ENCODE measurements around the gene FAM171A1.
"Not testable (repeated sequence)": the region's sequence is repeated elsewhere in the genome, so short reads cannot be mapped to it uniquely, and the experiment has no call there.

Gene FAM171A1

DNA sequence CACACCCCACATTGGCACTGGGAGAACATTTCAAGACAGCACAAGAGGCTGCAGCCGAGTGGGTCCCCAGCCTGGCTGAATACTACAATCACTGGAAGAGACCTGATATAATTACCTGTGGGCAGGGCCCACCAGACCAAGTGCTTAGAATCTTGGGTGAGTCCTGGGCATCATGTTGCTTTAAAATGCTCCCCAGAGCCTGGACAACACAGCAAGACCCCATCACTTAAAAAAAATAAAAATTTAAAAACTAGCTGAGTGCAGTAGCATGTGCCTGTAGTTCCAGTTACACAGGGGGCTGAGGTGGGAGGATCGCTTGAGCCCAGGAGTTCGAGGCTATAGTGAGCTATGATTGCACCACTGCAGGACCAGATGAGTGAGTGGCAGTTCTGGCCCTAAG is 28.1 kb downstream of the FAM171A1 start:
- DNase-seq = no peak

DNA sequence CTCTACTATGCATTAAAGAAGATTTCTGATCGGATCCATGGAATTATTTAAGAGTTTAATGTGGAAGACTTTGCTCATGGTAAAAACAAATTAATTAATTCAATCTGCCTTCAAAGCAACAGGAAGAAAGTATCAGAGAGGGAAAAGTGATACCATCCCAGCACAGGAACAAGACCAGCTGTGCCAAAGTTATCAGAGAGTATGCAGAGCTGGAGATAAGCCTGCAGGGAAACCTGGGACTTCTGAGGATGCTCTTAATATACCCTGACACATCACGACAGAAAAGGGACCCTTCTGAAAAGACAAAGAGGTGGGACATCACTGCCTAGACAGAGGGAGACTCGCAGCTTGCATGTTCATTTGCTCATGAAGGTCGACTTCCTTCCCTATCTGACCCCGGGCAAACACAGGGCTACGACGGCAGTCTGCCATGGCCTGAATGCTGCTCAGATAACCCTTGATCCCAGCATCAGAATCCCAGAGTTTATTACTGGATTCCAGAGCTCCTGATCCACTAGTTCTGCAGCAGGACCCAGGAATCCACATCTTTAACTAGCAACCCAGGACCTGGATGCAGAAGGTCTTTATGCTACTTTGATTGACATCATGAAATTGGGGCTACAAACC is 29.5 kb downstream of the FAM171A1 start:
- no peak for DNase-seq

DNA sequence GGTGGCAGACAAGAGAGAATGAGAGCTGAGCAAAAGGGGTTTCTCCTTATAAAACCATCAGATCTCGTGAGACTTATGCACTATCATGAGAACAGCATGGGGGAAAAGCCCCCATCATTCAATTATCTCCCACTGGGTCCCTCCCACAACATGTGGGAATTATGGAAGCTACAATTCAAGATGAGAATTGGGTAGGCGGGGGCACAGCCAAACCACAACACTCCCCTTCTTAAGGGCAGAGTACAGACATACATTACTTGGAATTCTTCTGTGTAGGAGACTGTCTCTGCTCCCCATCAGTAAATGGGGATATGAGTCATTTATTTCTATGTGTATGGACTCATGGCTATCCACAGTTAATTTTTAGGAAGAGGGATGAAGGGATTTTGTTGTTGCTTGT is 31.2 kb downstream of the FAM171A1 start:
- DNase-seq = no peak

DNA sequence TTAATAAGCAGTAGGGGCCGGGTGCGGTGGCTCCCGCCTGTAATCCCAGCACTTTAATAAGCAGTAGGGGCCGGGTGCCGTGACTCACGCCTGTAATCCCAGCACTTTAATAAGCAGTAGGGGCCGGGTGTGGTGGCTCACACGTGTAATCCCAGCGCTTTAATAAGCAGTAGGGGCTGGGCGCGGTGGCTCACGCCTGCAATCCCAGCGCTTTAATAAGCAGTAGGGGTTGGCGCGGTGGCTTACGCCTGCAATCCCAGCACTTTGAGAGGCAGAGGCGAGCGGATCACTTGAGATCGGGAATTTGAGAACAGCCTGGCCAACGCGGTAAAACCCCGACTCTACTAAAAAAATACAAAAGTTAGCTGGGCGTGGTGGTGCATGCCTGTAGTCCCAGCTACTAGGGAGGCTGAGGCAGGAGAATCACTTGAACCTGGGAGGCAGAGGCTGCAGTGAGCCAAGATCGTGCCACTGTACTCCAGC is 33.6 kb downstream of the FAM171A1 start:
- not testable (repeated sequence) for DNase-seq

DNA sequence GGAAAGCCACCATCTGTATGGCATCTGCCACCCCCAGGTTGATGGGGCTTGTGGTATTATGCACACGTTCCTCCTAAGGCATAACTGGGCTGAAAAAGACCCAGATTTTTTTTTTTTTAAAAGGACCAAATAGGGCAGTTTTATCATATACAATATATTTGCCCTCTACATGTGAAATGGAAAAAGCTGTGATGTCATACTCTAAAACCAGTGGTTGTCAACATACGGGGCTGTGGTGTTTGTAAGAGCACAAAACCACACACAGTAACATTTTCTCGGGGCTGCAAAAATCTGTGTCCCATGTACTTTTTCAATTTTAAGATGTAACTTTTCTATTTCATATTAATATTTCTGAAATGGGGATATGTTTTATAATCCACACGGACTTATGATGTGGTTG is 34.9 kb downstream of the FAM171A1 start:
- DNase-seq = no peak

DNA sequence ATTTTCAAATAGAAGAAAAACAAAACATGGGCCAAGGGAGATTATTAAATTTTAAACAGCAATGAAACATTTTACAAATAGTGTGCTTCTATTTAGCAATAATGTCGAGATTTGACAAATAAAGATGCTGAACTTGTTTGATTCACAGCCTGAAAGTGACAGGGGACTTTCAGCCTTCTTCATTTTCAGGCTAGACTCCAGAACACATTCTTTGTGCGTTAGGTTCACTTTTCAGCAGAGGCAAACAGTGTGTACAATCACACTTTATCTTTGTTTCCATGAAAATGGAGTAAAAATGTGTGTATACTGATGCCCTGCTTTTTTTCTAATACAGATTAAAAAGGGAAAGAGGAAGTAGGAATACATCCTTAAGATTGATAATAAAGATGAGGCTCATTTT is 35.6 kb downstream of the FAM171A1 start:
- no peak for DNase-seq

DNA sequence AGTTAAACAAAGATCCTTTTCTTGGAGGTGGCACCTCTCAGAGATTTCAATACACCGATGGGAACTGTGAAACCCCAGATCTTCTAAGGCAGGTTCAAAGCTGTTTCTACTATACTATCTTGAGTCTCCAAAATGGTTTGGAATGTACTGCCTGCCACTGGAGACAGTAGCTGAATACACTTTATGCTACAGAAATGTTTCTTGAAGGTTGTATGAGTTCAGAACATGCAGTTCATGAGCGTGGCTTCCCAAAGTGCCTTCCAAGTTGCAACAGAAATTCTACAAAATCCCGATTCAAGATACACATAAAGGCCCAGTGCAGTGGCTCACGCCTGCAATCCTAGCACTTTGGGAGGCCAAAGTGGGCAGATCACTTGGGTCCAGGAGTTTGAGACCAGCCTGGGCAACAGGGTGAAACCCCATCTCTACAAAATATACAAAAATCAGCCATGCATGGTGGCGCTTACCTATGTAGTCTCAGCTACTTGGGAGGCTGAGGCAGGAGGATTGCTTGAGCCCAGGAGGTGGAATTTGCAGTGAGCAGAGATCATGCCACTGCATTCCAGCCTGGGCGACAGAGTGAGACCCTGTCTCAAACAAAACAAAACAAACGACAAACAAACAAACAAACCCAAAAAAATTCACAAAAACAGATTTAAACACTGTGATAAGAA is 36.3 kb downstream of the FAM171A1 start:
- no peak for DNase-seq

DNA sequence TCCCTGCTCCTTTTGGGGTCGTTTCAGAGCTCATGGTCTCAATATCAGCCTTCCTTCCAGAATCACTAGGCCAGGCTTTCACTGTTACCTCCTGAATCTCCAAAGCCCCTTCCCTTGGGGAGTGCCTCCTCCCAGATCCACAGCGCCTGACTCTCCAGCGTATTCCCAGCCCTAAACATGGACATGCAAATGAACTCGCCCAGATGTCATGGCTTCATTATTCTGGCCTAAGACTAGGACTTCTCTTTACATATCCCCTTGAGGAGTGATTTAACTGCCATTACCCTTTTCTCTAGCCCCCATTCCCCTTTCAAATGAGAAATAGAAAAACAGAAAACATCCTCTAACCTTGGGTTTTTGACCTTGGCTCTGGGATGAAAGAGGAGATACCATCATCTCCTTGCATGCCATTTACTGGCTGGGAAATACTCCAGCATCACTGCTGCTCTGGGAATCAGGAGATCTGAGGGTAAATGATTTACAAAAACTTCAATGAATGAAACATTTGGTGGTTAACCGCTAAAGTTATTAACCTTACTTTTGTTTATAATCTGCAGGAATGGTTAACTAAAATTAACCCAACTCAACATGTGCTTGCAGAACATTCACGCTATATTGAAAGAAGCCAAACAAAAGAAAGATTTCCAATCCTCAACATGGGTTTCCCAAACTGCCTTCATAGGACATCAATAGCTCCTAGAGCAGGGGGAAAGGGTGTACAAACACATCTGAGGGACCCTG is 37.0 kb downstream of the FAM171A1 start:
- DNase-seq = no peak

DNA sequence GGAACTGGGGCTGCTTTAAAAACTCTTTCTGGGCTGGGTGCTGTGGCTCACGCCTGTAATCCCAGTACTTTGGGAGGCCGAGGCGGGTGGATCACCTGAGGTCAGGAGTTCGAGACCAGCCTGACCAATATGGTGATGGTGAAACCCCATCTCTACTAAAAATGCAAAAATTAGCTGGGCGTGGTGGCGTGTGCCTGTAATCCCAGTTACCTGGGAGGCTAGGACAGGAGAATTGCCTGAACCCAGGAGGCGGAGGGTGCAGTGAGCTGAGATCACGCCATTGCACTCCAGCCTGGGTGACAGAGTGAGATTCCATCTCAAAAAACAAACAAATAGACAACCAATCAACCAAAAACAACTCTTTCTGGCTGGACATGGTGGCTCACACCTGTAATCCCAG is 37.9 kb downstream of the FAM171A1 start:
- DNase-seq = not testable (repeated sequence)

DNA sequence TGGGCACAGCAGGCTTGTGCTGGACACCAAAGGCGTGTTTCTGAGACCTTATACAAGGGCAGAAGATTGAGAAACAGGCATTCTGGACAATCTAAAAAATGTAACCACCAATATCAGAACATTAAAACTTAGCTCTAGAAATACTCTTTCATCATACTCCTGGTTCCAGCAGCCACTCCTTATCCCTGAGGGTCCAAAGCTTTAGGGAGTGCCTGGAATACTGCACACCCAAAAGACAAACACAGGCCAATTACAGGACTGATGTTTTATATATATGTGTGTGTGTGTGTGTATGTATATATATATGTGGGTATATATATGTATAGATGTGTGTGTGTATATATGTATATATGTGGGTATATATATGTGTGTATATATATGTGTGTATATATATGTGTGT is 39.6 kb downstream of the FAM171A1 start:
- DNase-seq = no peak

DNA sequence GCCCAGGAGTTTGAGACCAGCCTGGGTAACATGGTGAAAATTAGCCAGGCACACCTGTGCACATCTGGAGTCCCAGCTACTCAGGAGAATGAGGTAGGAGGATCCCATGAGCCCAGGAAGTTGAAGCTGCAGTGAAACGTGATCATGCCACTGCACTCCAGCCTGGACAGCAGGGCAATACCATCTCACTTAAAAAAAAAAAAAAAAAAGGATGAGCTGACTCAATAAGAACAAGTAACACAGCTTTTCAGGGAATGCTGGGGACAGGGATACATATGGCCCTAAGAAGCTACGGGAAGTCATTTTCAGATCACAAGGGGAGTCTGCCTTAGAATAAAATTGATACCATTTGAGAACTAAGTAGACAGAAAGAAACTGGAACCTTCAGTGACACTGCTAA is 41.7 kb downstream of the FAM171A1 start:
- DNase-seq = no peak

DNA sequence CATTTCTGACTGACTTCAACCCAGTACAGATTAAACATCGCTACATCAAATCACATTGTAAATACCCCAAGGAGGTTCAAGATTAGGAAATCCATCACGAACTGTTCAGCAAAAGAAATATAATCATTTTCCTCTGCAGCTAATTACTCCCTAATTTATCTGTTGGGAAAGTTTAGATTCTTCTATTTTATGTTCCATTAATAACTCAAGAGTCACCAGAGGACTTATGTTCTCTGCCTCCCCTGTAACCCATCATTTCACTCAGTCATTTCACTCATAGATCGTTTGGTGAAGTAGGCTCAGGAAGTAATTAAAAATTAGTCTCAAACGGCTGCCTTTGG is 45.2 kb downstream of the FAM171A1 start:
- no peak for DNase-seq

DNA sequence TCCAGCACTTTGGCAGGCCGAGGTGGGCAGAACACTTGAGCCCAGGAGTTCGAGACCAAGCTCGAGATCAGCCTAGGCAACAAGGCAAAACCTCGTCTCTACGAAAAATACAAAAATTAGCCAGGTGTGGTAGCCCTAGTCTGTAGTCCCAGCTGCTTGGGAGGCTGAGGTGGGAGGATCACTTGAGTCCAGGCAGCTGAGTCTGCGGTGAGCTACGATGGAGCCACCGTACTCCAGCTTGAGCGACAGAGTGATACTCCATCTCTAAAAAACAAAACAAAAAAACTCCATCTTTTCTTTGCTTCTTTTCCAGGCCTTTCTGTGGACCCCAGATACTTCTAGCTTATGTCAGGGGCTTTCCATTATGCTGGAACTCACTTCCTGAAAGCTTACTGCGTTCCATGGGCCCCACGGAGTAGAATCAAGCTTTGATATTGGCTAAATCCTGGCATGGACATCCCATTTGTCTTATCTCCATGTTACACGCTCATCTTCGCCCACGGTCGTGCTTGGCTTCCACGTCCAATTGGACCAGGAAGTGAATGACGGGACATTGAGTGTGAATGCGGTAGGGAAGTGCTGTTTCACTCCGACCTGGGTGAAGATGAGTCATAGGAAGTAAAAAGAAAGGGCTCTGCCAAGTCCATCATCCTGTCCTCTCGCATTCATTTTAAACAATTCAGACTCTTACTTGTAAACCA is 45.7 kb downstream of the FAM171A1 start:
- no peak for DNase-seq

DNA sequence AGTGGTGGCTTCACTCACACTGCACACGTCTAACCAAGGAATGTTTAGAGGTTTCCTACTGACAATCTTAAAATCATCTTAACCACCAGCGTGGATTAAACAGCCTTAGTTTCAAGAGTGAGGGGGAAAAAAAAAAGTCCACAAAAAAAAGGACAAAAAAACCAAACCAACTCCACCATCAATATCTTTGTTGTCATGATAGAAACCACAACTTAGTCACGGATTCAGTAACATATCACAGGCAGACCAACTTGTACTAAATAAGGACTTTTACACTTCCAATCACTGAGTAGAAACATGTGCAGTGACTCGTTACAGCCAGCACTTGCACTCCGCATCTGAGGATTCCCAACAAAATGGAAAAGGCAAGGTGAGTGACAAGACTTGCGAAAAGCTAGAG is 46.5 kb downstream of the FAM171A1 start:
- DNase-seq = no peak

DNA sequence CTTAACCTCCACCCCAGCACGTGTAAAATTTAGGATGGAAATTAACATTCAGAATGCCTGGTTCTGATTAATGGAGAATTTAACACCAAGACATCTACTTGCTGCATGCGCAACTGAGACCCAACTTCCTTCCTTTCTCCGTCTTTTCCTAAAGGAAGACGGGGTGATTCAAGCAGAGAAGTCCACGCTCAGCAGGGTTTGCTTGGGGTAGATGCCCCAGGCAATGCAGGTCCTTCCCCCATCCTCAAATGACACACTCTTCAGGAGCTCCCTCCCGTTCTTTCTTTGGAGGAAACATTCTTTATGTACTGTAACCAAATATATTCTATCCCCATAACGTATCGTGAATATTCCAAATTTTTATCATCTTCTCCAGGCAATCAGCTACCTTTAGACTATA is 47.0 kb downstream of the FAM171A1 start:
- DNase-seq = no peak

DNA sequence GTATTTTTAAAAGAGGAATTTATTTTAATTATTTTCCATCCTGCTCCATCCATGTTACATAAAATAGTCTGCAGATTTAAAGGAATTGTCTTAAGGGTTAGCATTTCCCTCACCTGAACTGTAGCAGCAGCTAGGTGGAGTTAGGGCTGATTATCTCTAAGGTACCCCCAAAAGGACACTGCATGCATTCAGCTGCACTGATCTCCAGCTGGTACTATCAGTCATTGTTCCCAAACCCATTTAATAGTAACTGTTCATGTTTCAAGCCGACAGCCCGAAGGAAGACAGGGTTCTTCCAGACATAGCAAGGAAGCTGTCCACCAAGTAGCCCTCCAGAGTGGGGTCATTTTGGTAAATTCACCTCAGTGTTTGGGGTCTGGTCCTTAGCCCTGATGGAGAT is 48.7 kb downstream of the FAM171A1 start:
- no peak for DNase-seq

DNA sequence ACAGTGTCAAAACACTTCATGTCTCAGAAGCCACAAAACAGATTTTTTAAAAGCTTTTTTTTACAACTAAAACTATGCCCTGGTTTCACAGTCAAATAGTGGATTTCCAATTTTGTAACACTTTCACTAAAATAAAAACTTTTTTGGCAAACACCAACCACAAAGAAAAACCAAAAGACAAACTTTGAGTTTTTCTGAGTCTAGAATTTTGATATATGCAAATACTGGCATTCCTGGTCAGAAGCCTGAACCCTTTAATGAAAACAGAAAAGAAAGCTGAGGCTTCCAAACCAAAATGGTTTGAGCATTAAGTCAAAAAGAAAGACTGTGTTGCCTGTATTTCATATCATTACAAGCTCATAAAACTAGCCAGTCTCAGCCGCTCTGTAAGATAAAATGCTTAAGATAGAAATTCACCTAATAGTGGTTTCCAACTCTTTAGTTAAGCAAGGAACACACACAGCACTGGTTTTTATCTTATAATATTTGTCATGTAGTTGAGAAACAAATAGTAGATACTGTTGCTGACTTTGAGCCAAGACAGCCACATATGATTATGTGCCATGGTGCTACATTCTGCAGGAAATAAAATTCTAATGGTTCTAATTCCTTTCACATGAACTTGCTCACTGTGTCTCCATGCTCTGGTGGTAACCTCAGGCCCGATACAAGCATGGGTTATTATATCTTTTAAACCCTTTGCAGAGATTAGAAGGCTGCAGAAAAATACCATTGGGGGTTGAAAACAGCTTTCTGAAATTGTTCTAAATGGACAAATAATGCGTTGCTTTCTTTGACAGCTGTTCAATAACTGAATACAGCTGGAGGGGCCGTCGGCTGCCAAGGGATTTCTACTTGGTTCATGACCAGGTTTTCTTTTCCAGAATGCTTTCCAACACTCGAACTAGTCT is 49.4 kb downstream of the FAM171A1 start:
- DNase-seq = no peak

DNA sequence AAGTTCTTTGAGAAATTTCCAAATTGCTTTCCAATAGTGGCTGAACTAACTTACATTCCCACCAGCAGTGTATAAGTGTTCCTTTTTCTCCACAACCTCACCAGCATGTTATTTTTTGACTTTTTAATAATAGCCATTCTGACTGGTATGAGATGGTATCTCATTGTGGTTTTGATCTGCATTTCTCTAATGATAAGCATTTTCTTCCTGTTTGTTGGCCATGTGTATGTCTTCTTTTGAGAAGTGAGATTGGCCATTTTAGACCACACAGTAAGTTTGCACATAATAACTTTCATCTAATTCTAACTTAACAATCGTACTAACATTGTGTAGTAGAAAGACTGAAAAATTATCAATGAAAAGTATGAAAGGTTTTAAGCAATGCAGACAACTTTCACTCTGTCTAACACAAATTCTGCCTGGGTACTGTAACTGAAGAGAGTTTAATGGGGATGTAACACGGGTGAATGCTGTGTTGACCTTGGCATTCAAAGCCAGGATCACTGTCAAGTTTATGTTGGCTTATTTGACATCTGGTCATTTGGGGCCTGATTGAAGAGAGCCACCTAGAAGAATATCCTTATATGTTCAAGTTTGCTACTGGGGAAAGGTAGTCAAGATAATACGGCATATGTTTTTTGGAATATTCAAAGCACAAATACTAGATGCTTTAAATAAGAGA is 50.4 kb downstream of the FAM171A1 start:
- DNase-seq = no peak

DNA sequence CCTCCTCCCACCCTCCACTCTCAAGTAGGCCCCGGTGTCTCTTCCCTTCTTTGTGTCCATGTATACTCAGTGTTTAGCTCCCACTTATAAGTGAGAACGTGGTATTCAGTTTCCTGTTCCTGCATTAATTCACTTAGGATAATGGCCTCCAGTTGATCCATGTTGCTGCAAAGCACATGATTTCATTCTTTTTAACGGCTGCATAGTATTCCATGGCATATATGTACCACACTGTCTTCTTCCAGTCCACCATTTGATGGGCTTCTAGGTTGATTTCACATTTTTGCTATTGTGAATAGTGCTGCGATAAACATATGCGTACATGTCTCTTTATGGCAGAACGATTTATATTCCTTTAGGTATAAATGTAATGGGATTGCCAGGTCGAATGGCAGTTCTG is 51.0 kb downstream of the FAM171A1 start:
- no peak for DNase-seq

DNA sequence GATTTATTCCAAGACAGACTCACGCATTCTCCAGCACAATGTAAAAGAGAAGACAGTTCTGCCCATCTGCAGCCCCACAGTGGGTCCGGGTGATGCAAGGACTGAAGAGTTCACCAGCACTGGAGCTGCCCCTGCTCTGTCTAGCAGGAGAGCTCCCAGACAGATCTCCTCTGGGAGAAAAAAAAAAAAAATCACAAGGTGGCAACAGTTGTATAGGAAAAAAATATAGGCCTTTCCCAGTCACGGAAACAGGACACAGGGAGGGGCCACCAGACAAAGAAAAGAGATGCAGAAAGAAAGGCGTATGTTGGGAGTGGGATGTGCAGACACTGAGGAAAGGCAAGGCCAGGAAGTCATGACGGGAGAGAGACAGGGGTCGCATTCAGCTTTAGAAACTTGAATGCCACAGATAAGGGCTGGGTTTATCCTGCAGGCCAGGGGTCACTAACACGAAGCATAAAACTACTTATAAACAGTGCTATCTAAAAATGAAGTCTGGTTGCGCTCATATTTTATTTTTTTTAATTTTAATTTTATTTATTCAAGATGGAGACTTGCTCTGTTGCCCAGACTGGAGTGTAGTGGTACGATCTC is 54.1 kb downstream of the FAM171A1 start:
- DNase-seq = no peak

DNA sequence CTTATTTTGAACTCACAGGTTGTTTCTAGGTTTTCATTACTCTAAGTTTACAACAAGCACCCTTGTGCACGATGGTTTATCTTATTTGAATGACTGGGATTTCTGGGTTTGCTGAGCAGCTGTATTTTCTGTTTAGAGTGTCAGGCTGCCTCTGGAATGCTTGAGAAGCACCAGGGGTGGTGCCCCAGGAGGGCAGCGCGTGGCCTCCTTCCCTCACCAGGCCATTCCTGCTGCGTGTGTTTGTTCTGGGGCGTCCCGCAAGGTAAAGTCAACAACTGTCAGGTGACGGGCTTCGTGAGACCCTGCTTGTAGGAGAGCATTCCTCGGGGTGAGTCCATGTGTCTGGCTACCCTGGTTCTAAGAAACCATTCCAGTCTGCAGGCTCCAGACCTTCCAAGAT is 54.9 kb downstream of the FAM171A1 start:
- no peak for DNase-seq

DNA sequence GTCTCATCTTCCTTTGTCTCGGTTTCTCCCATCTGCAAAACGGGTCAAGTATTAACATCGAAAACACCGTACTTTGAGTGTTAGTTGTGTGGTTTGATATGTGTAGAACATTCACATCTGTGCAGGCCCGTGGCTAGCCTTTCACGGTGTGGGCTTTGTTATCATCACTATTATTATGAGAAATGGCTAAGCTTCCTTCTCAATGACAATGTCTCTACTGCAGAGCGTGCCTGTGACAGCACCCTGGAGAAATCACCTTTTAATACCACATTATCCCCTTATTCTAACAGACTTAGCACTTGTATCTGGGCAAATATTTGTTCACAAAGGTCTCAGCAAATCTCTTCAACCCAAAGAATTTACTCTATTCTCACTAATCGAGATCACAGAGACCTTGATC is 55.8 kb downstream of the FAM171A1 start:
- no peak for DNase-seq

Measured in activated CD4-positive, CD25-positive, alpha-beta regulatory T cell treated with anti-CD3 and anti-CD28 coated beads, Interleukin-2, amount 50 U/mL, for 72 hours (primary cell).